ENCODE results near the gene MICAL3. TPM values are rescaled to one million over a fixed set of nuclear protein-coding genes. Genes with fewer than 3 reads are reported as not detected.

The MICAL3 gene
- total RNA-seq, 1 donor from 2014 or later = 33.6 TPM

- no peak overlapping the region for H3K4me3 ChIP-seq
- H4K20me1 ChIP-seq (ENCODE audit: low read depth) = no peaks in the 10 kb centered on the region
- no peak overlapping the region for H3K4me2 ChIP-seq
- Mint-ChIP-seq H3K9me3 (no peaks in the 10 kb centered on the region), H3K4me1 (peaks cover 35% of the 10 kb centered on the region), H3K36me3 (no peaks in the 10 kb centered on the region), H3K27ac (peak overlapping the region; percentile 69), H3K4me3 (no peak overlapping the region), H3K27me3 (ENCODE audit: insufficient read depth, low read depth) (peaks cover 18% of the 10 kb centered on the region)
- TF ChIP-seq, protein P1, sequence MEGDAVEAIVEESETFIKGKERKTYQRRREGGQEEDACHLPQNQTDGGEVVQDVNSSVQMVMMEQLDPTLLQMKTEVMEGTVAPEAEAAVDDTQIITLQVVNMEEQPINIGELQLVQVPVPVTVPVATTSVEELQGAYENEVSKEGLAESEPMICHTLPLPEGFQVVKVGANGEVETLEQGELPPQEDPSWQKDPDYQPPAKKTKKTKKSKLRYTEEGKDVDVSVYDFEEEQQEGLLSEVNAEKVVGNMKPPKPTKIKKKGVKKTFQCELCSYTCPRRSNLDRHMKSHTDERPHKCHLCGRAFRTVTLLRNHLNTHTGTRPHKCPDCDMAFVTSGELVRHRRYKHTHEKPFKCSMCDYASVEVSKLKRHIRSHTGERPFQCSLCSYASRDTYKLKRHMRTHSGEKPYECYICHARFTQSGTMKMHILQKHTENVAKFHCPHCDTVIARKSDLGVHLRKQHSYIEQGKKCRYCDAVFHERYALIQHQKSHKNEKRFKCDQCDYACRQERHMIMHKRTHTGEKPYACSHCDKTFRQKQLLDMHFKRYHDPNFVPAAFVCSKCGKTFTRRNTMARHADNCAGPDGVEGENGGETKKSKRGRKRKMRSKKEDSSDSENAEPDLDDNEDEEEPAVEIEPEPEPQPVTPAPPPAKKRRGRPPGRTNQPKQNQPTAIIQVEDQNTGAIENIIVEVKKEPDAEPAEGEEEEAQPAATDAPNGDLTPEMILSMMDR (IDR thresholded peaks at IDR 0.05) = no peak
- peaks cover 3% of the 10 kb centered on the region for H3F3A ChIP-seq (ENCODE audit: low read depth)
- no peaks in the 10 kb centered on the region for H3K4me1 ChIP-seq
- no peak overlapping the region for H3K27ac ChIP-seq
- no peak overlapping the region for H3K9ac ChIP-seq
- H3K9me3 ChIP-seq (ENCODE audit: low read depth) = no peaks in the 10 kb centered on the region
- H3K27me3 ChIP-seq = no peaks in the 10 kb centered on the region
- DNase-seq (ENCODE audit: low spot score) = no peak
- H3K36me3 ChIP-seq = no peaks in the 10 kb centered on the region
- H2AFZ ChIP-seq (replicated peaks) = no peak overlapping the region
- H3K79me2 ChIP-seq (ENCODE audit: low read depth) = no peaks in the 10 kb centered on the region
These were observed 242.9 kb downstream of the MICAL3 start for GRCh38 chr22:17781319-17782031.

DNA sequence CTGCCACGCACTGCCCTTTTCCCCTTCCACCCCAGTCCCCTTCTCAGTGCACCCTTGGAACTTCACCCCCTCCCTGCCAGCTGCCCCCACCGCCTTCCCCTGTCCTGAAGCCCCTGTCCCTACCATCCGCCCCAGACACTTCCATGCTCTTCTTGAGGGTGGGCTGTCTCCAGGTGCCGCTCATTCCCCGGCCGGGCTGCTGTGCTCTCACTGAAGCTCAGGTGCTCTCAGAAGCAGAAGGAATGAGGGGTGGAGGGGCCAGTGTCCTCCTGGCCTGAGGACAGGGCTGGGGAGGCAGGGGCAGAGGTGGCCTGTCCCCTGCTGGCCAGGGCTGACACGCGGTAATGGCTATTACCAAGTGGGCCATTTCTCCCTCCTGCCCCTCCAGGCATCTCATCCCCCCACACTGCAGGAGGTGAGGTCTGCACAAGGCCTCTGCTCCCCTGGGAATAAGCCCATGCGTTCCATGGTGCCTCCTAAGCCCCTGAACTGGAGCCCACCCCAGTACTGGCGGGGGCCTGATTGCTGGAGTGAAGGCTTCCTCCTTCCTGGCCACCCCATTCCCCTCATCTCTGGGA lies 243.5 kb downstream of the MICAL3 start:
- H3K79me2 ChIP-seq (ENCODE audit: low read depth) = no peaks in the 10 kb centered on the region
- peaks cover 35% of the 10 kb centered on the region for H3K4me1 Mint-ChIP-seq
- H3K4me1 ChIP-seq = no peaks in the 10 kb centered on the region
- TF ChIP-seq EZH2phosphoT487 (IDR thresholded peaks at IDR 0.05) (no peak), EZH2 (IDR thresholded peaks at IDR 0.05) (no peak)
- TF ChIP-seq, protein P1 (IDR thresholded peaks at IDR 0.05) = no peak
- H3K4me3 ChIP-seq = no peak overlapping the region
- H3K27ac ChIP-seq = no peak overlapping the region
- no peaks in the 10 kb centered on the region for H3K36me3 Mint-ChIP-seq
- H3K27me3 Mint-ChIP-seq (ENCODE audit: insufficient read depth, low read depth) = peaks cover 18% of the 10 kb centered on the region
- H3K9ac ChIP-seq = no peak overlapping the region
- no peak for DNase-seq (ENCODE audit: low spot score)
- H3K27ac Mint-ChIP-seq = peak overlapping the region; percentile 72
- H2AFZ ChIP-seq (replicated peaks) = no peak overlapping the region
- no peak overlapping the region for H3K4me2 ChIP-seq
- H3K9me3 Mint-ChIP-seq = no peaks in the 10 kb centered on the region
- no peaks in the 10 kb centered on the region for H3K9me3 ChIP-seq (ENCODE audit: low read depth)
- no peaks in the 10 kb centered on the region for H4K20me1 ChIP-seq (ENCODE audit: low read depth)
- no peaks in the 10 kb centered on the region for H3F3A ChIP-seq (ENCODE audit: low read depth)
- H3K4me3 Mint-ChIP-seq = no peak overlapping the region
- H3K27me3 ChIP-seq = no peaks in the 10 kb centered on the region
- H3K36me3 ChIP-seq = no peaks in the 10 kb centered on the region

DNA sequence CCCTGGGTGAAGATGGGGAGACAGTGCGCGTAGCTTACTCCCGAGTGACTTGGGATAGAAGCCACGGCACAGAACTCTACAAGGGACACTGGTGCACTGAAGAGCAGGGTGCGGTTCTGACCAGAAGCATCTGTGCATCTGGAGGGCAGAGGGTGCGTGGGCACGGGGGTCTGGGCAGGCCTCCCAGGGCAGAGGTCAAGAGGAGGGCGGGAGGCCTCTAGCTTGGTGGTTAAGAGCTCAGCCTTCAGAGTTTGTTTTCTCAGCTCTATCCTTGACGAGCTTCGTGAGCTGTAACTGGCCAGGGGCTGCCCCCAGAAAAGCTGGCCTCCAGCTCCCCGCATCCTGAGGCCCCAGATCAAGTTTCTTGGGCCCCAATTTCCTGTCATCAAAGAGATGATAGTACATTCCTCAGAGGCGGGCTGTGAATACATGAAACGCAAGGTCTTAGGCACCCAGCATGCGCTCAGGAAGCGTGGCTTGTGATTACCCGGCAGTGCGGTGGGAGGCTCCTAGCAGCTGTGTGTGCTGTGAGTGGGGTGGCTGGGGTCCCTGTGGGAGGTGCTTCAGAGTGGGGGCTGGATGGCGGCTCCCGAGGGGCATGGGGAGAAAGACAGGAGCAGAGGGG lies 244.1 kb downstream of the MICAL3 start:
- no peaks in the 10 kb centered on the region for H3K36me3 Mint-ChIP-seq
- no peak overlapping the region for H3K4me3 Mint-ChIP-seq

More for the DNA sequence above, 244.1 kb downstream of the MICAL3 start:
- no peak for DNase-seq (ENCODE audit: low spot score)
- peaks cover 18% of the 10 kb centered on the region for H3K27me3 Mint-ChIP-seq (ENCODE audit: insufficient read depth, low read depth)
- peak overlapping the region; percentile 72 for H3K27ac Mint-ChIP-seq
- no peaks in the 10 kb centered on the region for H4K20me1 ChIP-seq (ENCODE audit: low read depth)
- H3K4me1 Mint-ChIP-seq = peaks cover 37% of the 10 kb centered on the region
- H3K27me3 ChIP-seq = no peaks in the 10 kb centered on the region
- no peaks in the 10 kb centered on the region for H3K9me3 ChIP-seq (ENCODE audit: low read depth)
- peaks cover 2% of the 10 kb centered on the region for H3K4me1 ChIP-seq
- H3F3A ChIP-seq (ENCODE audit: low read depth) = peaks cover 6% of the 10 kb centered on the region
- H3K4me3 ChIP-seq = no peak overlapping the region
- TF ChIP-seq EZH2 (IDR thresholded peaks at IDR 0.05) (no peak), EZH2phosphoT487 (IDR thresholded peaks at IDR 0.05) (no peak)
- TF ChIP-seq, protein P1 (IDR thresholded peaks at IDR 0.05) = no peak
- H3K9me3 Mint-ChIP-seq = no peaks in the 10 kb centered on the region
- no peak overlapping the region for H3K4me2 ChIP-seq
- no peak overlapping the region for H3K9ac ChIP-seq
- no peaks in the 10 kb centered on the region for H3K36me3 ChIP-seq
- H3K27ac ChIP-seq = no peak overlapping the region
- H2AFZ ChIP-seq (replicated peaks) = no peak overlapping the region
- no peaks in the 10 kb centered on the region for H3K79me2 ChIP-seq (ENCODE audit: low read depth)

Measured in neural progenitor cell (in vitro differentiated cells).